ENCODE measurements around the gene RASGEF1B. TPM values are rescaled to one million over a fixed set of nuclear protein-coding genes. Genes with fewer than 3 reads are reported as not detected.

RASGEF1B gene
- total and polyA plus RNA-seq, 2 donors (not counting 3 experiments of a cell fraction or from before 2014, with no cell fraction given) = not detected

- Histone ChIP-seq H3K79me2 (ENCODE audit: control insufficient read depth, insufficient read depth, low read length) (no peaks in the 10 kb centered on the region), H3K4me2 (ENCODE audit: insufficient read depth, low read length) (no peak overlapping the region), H3K4me1 (ENCODE audit: control insufficient read depth, extremely low read depth, insufficient read depth, low read length) (no peaks in the 10 kb centered on the region), H3K4me3 (replicated peaks in 1 of 3; ENCODE audit: insufficient read depth in 1 of 3, low read depth in 1 of 3, low read length in 3 of 3) (no peak overlapping the region), H3K27ac (ENCODE audit: insufficient read depth, low read depth, low read length) (no peak overlapping the region), H3K9me1 (replicated peaks; ENCODE audit: control insufficient read depth, extremely low read depth, insufficient read depth, low read length) (no peaks in the 10 kb centered on the region), H3K9ac (replicated peaks; ENCODE audit: extremely low read depth, insufficient read depth, low read length) (no peak overlapping the region), H2AFZ (ENCODE audit: low read depth, low read length) (no peak overlapping the region), H3K9me3 (replicated peaks; ENCODE audit: control insufficient read depth, insufficient read depth, low read length) (no peaks in the 10 kb centered on the region), H3K27me3 (ENCODE audit: control insufficient read depth in 2 of 2, insufficient read depth in 2 of 2, low read length in 2 of 2) (no peaks in the 10 kb centered on the region), H3K36me3 (ENCODE audit: control insufficient read depth in 2 of 2, extremely low read depth in 1 of 2, insufficient read depth in 2 of 2, low read length in 2 of 2) (no peaks in the 10 kb centered on the region), H4K20me1 (replicated peaks; ENCODE audit: control insufficient read depth, extremely low read depth, insufficient read depth, low read length) (no peaks in the 10 kb centered on the region)
- ChIA-PET CTCF (interaction anchor here (1.1 kb wide), 1 partner anchor 17 kb away, joined by 3 read pairs; no protein-coding TSS in a partner anchor), POLR2A (no interaction called here)
- no TSS peak for BruUV-seq (replicated peaks)
- FAIRE-seq (no peak), DNase-seq (ENCODE audit: low read depth, low spot score) (no peak)
- intact Hi-C loops (cut with micrococcal nuclease) (no loop called here), dilution Hi-C loops (cut with MboI; ENCODE audit: extremely low pct_ligation_motif_present, low sequenced_read_pairs) (no loop called here)
- TF ChIP-seq POLR2AphosphoS5 (IDR thresholded peaks at IDR 0.05; ENCODE audit: insufficient read depth, low read depth, low read length) = no peak
- no peak for TF ChIP-seq POLR2A (IDR thresholded peaks at IDR 0.05; ENCODE audit: low read depth, low read length)
- TF ChIP-seq GATA2 (IDR thresholded peaks at IDR 0.05; ENCODE audit: insufficient read depth, insufficient read length, low read depth, low read length) = no peak
- TF ChIP-seq JUN (IDR thresholded peaks at IDR 0.05; ENCODE audit: borderline replicate concordance, insufficient read depth, insufficient read length, low read depth) = no peak
- TF ChIP-seq MAX (IDR thresholded peaks at IDR 0.05; ENCODE audit: insufficient read depth, insufficient read length) = no peak
- no peak for TF ChIP-seq CTCF (IDR thresholded peaks at IDR 0.05; ENCODE audit: extremely low read depth in 1 of 2, insufficient read depth in 1 of 2, low read depth in 1 of 2, low read length in 2 of 2)
- no peak for TF ChIP-seq MYC (IDR thresholded peaks at IDR 0.05; ENCODE audit: low read depth, low read length)
- no peak for TF ChIP-seq FOS (IDR thresholded peaks at IDR 0.05; ENCODE audit: borderline replicate concordance, insufficient read depth, low read length)
- TF ChIP-seq EZH2 (IDR thresholded peaks at IDR 0.05; ENCODE audit: borderline replicate concordance, low read depth, low read length, severe bottlenecking) = no peak
These were observed 30.9 kb upstream of the RASGEF1B start for GRCh38 chr4:81502564-81502963.

All from endothelial cell of umbilical vein (primary cell).